ENCODE measurements around the gene PKNOX1.

DNA sequence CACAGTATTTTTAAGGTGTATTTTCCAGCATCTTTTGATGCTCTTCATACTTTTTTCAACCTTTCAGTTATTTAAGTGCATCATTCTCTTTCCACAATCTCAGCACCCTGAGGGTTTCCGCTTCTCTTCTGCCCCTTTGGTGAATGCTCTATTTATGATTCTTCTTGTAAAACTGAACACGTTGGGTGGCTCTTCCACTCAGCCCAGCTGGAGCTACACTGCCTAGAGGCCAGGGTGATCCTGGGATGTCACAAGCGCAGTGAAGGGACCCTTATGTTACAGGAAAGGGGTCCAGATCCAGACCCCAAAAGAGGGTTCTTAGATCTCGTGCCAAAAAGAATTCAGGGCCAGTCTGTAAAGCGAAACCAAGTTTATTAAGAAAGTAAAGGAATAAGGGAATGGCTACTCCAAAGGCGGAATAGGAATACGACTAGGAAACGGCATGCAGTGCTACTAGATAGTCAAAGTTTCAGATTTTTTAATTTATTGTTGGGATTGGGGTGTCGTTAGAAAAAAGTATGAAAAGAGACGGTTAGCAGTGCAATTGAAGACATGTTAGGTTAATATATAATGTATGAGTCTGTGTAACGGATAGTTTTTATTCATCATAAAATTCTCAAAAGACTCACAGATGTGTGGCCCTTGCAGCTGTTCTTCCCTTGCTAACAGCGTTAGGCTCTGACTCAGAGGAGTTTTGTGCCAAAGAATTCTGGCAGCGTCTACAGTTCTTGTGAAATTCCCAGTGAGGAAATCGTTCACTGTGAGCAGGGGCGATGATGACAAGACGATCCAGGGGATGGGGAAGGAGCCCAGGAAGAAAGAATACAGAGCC lies 34.6 kb upstream of the PKNOX1 start:
- TF ChIP-seq CTCF (IDR thresholded peaks at IDR 0.05 in 2 of 3, conservative IDR thresholded peaks at IDR 0.05 in 1 of 3; ENCODE audit: borderline replicate concordance in 1 of 3, insufficient read depth in 1 of 3, low read depth in 2 of 3, low read length in 2 of 3), result no peak
- no peak for TF ChIP-seq YY1 (IDR thresholded peaks at IDR 0.05; ENCODE audit: extremely low read depth, insufficient replicate concordance, low read depth, low read length)
- no peak for TF ChIP-seq POLR2A (IDR thresholded peaks at IDR 0.05; ENCODE audit: borderline replicate concordance, extremely low read depth, insufficient read depth, insufficient read length)
- TF ChIP-seq EZH2 (IDR thresholded peaks at IDR 0.05), result no peak
- TF ChIP-seq CEBPB (IDR thresholded peaks at IDR 0.05; ENCODE audit: low read depth), result no peak
- TF ChIP-seq FOSL1 (IDR thresholded peaks at IDR 0.05; ENCODE audit: low read depth), result no peak
- TF ChIP-seq JUND (IDR thresholded peaks at IDR 0.05), result no peak
- no peak for TF ChIP-seq SP1 (IDR thresholded peaks at IDR 0.05; ENCODE audit: low read depth)
- TF ChIP-seq EGR1 (IDR thresholded peaks at IDR 0.05; ENCODE audit: low read depth), result no peak
- no peak for TF ChIP-seq RAD21 (IDR thresholded peaks at IDR 0.05; ENCODE audit: low read depth)

Measured in HCT116 (cell line).